Mesothelial cell of epicardium (in vitro differentiated cells): ENCODE results near the gene TAOK1. TPM values are rescaled to one million over a fixed set of nuclear protein-coding genes. Genes with fewer than 3 reads are reported as not detected.

Experiments used
- DNase-seq, 2 experiments: peaks; one replicate each; pipeline ENCODE4 v3.0.0; 2021; ENCODE audit warnings: low spot score in 2 of 2; ENCODE audit not compliant: unreplicated experiment in 2 of 2
- H3K27ac Mint-ChIP-seq: 2 replicates; pipeline ENCODE4 v1.8.0; 2021; ENCODE audit warnings: mixed read lengths
- H3K27me3 Mint-ChIP-seq: 2 replicates; pipeline ENCODE4 v1.8.0; 2021; ENCODE audit warnings: low read depth, mixed read lengths
- H3K36me3 Mint-ChIP-seq: 2 replicates; pipeline ENCODE4 v1.8.0; 2021; ENCODE audit warnings: mixed read lengths
- H3K4me1 Mint-ChIP-seq: 2 replicates; pipeline ENCODE4 v1.8.0; 2021; ENCODE audit warnings: mixed read lengths
- H3K4me3 Mint-ChIP-seq: 2 replicates; pipeline ENCODE4 v1.8.0; 2021; ENCODE audit warnings: mild to moderate bottlenecking, moderate library complexity, mixed read lengths
- H3K9me3 Mint-ChIP-seq: 2 replicates; pipeline ENCODE4 v1.8.0; 2021; ENCODE audit warnings: mixed read lengths
- CTCF ChIP-seq: fragments of 200-600 bp; sonication (generic); IDR thresholded peaks from one replicate; pipeline ENCODE4 v1.5.0; 2021; ENCODE audit warnings: antibody characterized with exemption; ENCODE audit not compliant: unreplicated experiment
- total RNA-seq: library from RNA; stranded (reverse); gene quantifications from 3 replicates; pipeline ENCODE4 v1.2.1, GENCODE V29; 2021

TAOK1 gene
- total RNA-seq, 1 donor from 2014 or later, result 86.7 TPM

DNA sequence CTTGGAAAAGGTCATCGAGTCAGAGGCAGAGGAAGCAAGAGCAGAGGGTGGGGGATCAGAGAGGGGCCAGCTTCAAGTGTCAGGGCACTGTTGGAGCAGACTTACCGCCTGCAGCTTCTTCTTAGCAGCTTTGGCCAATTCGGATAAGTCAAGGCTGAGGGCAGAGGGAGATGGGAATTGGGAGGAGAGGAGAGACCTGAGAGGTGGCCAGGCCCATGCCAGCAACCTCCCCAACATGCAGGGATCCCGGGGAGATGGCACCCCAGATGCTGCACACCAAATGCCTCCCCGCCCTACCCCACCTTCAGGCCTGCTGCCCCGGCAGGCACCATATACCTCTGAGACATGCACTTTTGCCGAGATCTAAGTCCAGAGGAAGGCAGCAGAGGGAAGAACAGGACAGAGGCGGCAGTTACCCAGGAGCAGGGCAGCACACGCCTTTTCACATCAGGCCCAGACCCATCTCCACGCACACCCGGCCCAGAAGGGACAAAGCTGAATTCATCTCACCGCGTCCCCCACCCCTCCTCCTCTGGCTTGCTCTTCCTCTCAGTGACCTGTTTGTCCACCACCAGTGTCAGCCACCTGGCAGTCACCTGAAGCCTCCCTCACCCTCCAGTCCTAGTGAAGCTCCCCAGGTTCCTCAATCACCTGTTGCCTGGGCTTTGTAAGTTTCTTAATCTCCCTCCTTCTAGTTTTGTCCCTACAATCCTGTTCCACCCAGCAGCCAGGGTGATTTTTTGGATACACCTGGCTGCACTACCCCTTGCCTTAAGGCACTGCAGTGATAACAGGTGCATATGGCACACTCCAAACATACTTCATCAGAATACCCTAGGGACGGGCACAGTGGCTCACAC is 188.7 kb downstream of the TAOK1 start:
- H3K36me3 Mint-ChIP-seq, result peaks cover 18% of the 10 kb centered on the region
- peaks cover 1% of the 10 kb centered on the region for H3K4me1 Mint-ChIP-seq
- no peak overlapping the region for H3K4me3 Mint-ChIP-seq
- H3K27me3 Mint-ChIP-seq, result no peaks in the 10 kb centered on the region
- TF ChIP-seq CTCF, result no peak
- no peak overlapping the region for H3K27ac Mint-ChIP-seq
- DNase-seq, result no peak
- no peaks in the 10 kb centered on the region for H3K9me3 Mint-ChIP-seq

GRCh38 chr17:29579866-29580771 is 190.0 kb downstream of the TAOK1 start:
- Mint-ChIP-seq H3K9me3 (no peaks in the 10 kb centered on the region), H3K27ac (peak overlapping the region; percentile 92), H3K4me1 (peaks cover 9% of the 10 kb centered on the region), H3K36me3 (peaks cover 18% of the 10 kb centered on the region), H3K27me3 (no peaks in the 10 kb centered on the region), H3K4me3 (no peak overlapping the region)
- peak in 1 of 2 experiments; percentile 75 for DNase-seq
- TF ChIP-seq CTCF, result peak; percentile 73

GRCh38 chr17:29581583-29582253 is 191.6 kb downstream of the TAOK1 start:
- no peak for DNase-seq
- Mint-ChIP-seq H3K4me3 (no peak overlapping the region), H3K36me3 (peaks cover 15% of the 10 kb centered on the region), H3K4me1 (peaks cover 9% of the 10 kb centered on the region), H3K9me3 (no peaks in the 10 kb centered on the region), H3K27ac (no peak overlapping the region), H3K27me3 (no peaks in the 10 kb centered on the region)
- no peak for TF ChIP-seq CTCF

DNA sequence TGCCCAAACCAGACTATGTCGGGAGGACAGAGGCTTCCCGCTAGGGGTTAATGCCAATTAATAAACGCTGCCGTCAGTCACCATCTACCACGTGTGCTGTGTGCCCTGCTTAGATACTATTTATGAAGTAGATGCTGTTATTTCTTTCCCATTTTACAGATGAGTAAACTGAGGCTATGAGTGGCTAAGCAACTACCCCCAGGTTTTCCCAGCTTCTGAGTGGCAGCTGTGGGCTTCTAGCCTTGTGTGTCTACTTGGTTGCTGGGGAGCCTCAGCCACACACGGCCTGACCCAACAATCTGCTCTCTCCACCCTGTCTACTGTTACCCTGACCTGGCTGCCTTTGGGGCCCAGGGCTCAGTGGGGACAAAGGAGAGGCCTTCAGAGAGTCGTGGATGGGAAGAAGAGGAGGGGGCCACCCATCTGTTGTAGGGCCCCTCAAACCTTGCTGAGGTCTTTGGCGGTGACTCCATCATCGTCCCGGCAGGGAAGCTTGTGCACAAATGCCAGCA is 192.1 kb downstream of the TAOK1 start:
- Mint-ChIP-seq H3K36me3 (peaks cover 15% of the 10 kb centered on the region), H3K27me3 (no peaks in the 10 kb centered on the region), H3K4me1 (peaks cover 10% of the 10 kb centered on the region), H3K9me3 (no peaks in the 10 kb centered on the region), H3K27ac (no peak overlapping the region), H3K4me3 (no peak overlapping the region)
- no peak for DNase-seq
- no peak for TF ChIP-seq CTCF

DNA sequence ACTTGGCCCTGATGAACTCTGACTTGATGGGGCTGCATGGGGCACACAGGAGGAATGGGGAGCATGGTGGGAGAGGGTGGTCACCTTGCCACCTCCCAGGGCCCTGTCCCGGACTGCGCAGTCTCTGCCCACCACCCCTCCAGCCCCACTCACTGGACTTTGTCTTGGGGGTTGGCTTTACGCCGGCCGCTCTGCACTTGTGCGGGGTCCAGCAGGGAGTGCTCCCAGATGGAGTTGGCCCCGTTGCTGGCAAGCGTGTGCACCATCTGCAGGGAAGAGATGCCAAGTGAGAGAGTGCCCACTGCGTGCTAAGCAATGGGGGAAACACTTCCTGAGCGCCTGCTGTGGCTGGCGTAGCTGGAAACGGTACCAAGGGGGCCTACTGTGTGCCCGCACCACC is 192.6 kb downstream of the TAOK1 start:
- H3K27me3 Mint-ChIP-seq, result no peaks in the 10 kb centered on the region
- no peak overlapping the region for H3K4me3 Mint-ChIP-seq
- no peaks in the 10 kb centered on the region for H3K9me3 Mint-ChIP-seq
- H3K4me1 Mint-ChIP-seq, result peaks cover 15% of the 10 kb centered on the region
- H3K36me3 Mint-ChIP-seq, result peaks cover 15% of the 10 kb centered on the region
- TF ChIP-seq CTCF, result no peak
- no peak overlapping the region for H3K27ac Mint-ChIP-seq
- DNase-seq, result no peak
